Esophagus (tissue), 2 donors: ENCODE measurements around the gene CCL13. TPM values are rescaled to one million over a fixed set of nuclear protein-coding genes. Genes with fewer than 3 reads are reported as not detected.

Experiments
- H3K27ac ChIP-seq, 2 donors: one replicate each; pipeline ENCODE4 v1.5.1; 2013; ENCODE audit warnings: low read depth in 2 of 2, mild to moderate bottlenecking in 2 of 2, inconsistent platforms in 1 of 2, low read length in 1 of 2, moderate library complexity in 1 of 2
- H3K27me3 ChIP-seq, 2 donors: one replicate each; pipeline ENCODE4 v1.6.1; 2013; ENCODE audit warnings: low read length in 2 of 2, control low read depth in 1 of 2, mild to moderate bottlenecking in 1 of 2; ENCODE audit not compliant: insufficient read depth in 2 of 2, control insufficient read depth in 1 of 2
- H3K36me3 ChIP-seq, 2 donors: one replicate each; pipeline ENCODE4 v1.6.1; 2013; ENCODE audit warnings: low read length in 1 of 2; ENCODE audit not compliant: control insufficient read depth in 2 of 2, insufficient read depth in 2 of 2
- H3K4me1 ChIP-seq, 2 donors: one replicate each; pipeline ENCODE4 v1.6.1; 2013; ENCODE audit warnings: low read length in 1 of 2; ENCODE audit not compliant: control insufficient read depth in 2 of 2, insufficient read depth in 2 of 2
- H3K4me3 ChIP-seq, 2 donors: one replicate each; pipeline ENCODE4 v1.5.1; 2013; ENCODE audit warnings: low read length in 2 of 2, mild to moderate bottlenecking in 2 of 2, low read depth in 1 of 2, moderate library complexity in 1 of 2
- H3K9me3 ChIP-seq, 2 donors: one replicate each; pipeline ENCODE4 v1.6.1; 2013; ENCODE audit warnings: mild to moderate bottlenecking in 2 of 2, low read depth in 1 of 2, low read length in 1 of 2, moderate library complexity in 1 of 2; ENCODE audit not compliant: control insufficient read depth in 2 of 2, insufficient read depth in 1 of 2
- WGBS, 2 donors: extraction: QIAGEN DNeasy Blood & Tissue Kit; methylation state at CpG; one replicate each; pipeline ENCODE4 v1.1.7; 2013; 5-methylcytosine and 5-hydroxymethylcytosine counted together
- polyA plus RNA-seq, 2 donors: library from polyadenylated mRNA; stranded (reverse); fragments of 200-250 nt; gene quantifications; one replicate each; pipeline ENCODE4 v1.2.3, GENCODE V29; 2013
- donor health status: healthy with polysubstance abuse.
- donor health status: Bipolar disorder and iron deficiency.

The CCL13 gene
- polyA plus RNA-seq = under 1 TPM; 0.24 to 0.53 TPM

DNA sequence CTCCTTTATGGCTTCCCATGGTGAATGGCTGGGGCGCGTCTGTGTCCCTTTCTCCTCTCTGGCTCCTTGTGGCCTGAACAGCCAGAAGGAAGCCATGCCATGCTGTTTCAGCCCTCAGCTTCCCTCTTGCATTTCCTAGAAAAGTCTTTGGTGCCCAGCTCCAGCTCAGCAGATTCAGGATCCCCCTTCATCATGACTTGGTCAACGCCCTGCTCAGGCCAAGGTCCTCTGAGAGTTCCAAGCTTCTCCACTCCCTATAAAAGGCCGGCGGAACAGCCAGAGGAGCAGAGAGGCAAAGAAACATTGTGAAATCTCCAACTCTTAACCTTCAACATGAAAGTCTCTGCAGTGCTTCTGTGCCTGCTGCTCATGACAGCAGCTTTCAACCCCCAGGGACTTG is at the start of gene CCL13:
Gene CCL13 (plus strand): TSS at position 287 of the 400 bp plus-strand sequence. CDS start 47 bp downstream, at position 334.
- WGBS, 2 donors = 90 to 92% methylated on average over 5 of the region's 5 CpGs
- H3K27me3 ChIP-seq = no peaks in the 10 kb centered on the region
- no peaks in the 10 kb centered on the region for H3K9me3 ChIP-seq
- H3K4me3 ChIP-seq = no peak within 1 kb of the TSS
- no peaks in the 10 kb centered on the region for H3K4me1 ChIP-seq
- no peaks in the 10 kb centered on the region for H3K36me3 ChIP-seq
- no peak within 1 kb of the TSS for H3K27ac ChIP-seq

DNA sequence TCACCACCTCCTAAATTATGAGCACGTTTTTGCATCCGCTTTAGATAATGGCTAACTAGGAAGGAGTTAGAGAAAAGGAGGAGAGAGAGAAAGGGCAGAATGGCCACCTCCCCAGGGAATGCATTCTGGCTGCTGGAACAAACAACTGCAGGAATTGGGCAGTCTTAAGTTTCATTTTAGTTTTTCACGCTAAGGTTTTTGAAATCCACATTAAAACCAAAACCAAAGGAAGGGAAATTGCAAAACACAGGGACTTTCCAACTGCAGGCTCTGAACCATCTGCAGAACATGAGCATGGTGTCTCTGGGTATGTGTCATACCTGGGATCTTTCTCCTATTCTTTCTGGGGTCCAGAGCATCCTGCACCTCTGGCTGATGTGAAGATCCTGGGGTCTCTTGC is 49.2 kb upstream of the CCL13 start:
- H3K9me3 ChIP-seq = no peaks in the 10 kb centered on the region
- H3K4me1 ChIP-seq = no peaks in the 10 kb centered on the region
- WGBS, 2 donors = 43 to 47% methylated on average over 3 of the region's 3 CpGs
- H3K27me3 ChIP-seq = no peaks in the 10 kb centered on the region
- H3K36me3 ChIP-seq = no peaks in the 10 kb centered on the region
- no peak overlapping the region for H3K4me3 ChIP-seq
- no peak overlapping the region for H3K27ac ChIP-seq

DNA sequence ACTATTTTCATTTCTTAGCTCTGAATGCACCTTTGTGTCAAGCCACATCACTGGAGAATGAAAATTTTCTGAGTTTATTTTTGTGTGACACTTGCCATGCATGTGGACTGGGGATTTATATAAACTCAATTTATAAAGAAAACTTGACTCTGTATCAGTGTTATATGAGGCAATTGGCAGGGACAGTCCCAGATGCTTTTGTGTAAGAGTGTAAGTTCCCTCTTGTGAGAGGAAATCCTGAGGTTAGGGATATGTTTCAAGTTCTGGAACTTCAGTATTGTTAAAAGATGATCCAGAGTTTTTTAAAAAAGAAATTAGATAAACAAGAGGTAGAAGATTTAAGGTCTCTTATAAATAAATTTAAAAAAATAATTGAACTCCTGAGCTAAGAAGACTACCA is 47.9 kb upstream of the CCL13 start:
- H3K36me3 ChIP-seq = no peaks in the 10 kb centered on the region
- H3K4me1 ChIP-seq = no peaks in the 10 kb centered on the region
- H3K9me3 ChIP-seq = no peaks in the 10 kb centered on the region
- no peak overlapping the region for H3K4me3 ChIP-seq
- H3K27me3 ChIP-seq = no peaks in the 10 kb centered on the region
- no peak overlapping the region for H3K27ac ChIP-seq

DNA sequence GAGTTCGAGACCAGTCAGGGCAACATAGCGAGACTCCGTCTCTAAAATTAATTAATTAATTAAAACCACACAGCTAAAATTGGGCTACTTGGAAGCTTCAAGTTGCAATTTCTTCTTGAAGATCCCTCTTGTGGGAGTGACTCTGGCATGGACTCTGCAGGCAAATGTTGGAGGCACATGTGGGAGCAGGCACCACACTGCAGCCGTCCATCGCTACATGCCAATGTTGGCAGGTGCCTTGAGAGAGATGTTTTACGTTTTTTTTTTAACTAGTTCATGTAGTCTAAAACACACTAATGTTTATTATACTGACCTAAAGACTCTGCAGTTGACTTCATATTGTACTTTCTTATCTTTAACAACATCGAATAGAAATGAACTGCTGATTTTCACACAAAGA is 45.0 kb upstream of the CCL13 start:
- 60 to 63% methylated on average over 7 of the region's 7 CpGs for WGBS, 2 donors
- no peaks in the 10 kb centered on the region for H3K9me3 ChIP-seq

DNA sequence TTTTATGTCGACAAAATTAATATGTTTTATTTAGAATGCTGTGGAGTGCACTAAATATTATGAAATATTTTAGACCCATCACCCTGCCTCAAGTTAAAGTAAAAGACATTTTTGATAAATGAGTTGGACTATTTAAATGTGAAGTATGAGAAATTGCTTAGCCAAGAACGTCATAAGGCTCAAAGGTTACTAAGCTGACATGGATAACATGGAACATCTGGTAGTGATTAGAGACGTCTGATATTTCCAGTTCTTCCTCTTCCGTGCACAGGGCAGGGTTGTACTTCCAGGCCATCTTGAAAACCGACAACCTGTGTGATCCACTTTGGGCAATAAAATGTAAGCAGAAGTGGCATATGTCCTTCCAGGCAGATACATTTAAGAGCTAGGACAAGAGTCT is 44.2 kb upstream of the CCL13 start:
- Histone ChIP-seq H3K4me3 (no peak overlapping the region), H3K27me3 (no peaks in the 10 kb centered on the region), H3K36me3 (no peaks in the 10 kb centered on the region), H3K27ac (peak overlapping the region; percentile 1 to 31), H3K9me3 (no peaks in the 10 kb centered on the region), H3K4me1 (no peaks in the 10 kb centered on the region)
- WGBS, 2 donors = 37 to 42% methylated on average over 5 of the region's 5 CpGs

More for the DNA sequence above, 45.0 kb upstream of the CCL13 start:
- Histone ChIP-seq H3K27ac (no peak overlapping the region), H3K4me3 (no peak overlapping the region), H3K36me3 (no peaks in the 10 kb centered on the region), H3K4me1 (no peaks in the 10 kb centered on the region), H3K27me3 (no peaks in the 10 kb centered on the region)

DNA sequence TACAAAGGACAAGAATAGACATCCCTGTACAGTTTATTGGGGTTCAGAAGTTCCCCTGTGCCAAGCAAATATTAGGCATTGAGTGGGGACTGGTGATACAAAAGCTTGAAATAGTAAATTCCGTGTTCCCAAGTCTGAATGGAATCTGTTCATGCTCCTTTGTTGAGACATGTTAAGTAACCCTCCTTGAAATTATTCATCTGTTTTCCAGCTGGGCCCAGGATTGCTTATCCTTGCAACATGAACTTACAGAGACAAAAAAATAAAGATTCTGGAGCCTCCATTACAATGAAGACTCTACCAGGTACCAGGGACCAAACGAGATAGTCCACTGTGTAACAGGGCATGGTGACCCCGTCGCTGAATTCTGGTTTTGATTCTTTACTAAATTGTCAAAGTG is 43.1 kb upstream of the CCL13 start:
- Histone ChIP-seq H3K4me3 (no peak overlapping the region), H3K4me1 (no peaks in the 10 kb centered on the region), H3K27ac (peak overlapping the region in 1 of 2 donors; percentile 19), H3K27me3 (no peaks in the 10 kb centered on the region), H3K36me3 (no peaks in the 10 kb centered on the region), H3K9me3 (no peaks in the 10 kb centered on the region)
- WGBS, 2 donors = 69 to 79% methylated on average over 4 of the region's 4 CpGs

DNA sequence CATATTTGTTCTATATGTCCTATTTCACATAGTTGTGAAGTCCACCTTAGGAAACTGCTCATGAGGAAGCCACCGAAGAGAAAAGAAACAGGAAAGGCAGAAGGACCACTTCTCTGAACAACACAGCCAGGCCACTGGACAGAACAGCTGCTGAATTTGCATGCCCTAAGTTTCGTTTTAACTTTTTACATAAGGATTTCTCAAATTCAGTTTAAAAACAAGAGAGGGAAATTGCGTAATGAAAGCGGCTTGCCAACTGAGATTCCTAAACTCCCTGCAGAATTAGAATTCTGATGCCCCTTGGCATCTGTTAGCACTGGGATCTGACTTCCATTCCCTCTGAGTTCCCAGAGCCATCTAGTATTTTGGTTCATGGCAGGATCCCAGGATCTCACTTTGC is 42.0 kb upstream of the CCL13 start:
- Histone ChIP-seq H3K36me3 (no peaks in the 10 kb centered on the region), H3K4me3 (no peak overlapping the region), H3K9me3 (no peaks in the 10 kb centered on the region), H3K4me1 (no peaks in the 10 kb centered on the region), H3K27me3 (no peaks in the 10 kb centered on the region), H3K27ac (peak overlapping the region in 1 of 2 donors; percentile 35)
- 32 to 49% methylated on average over 4 of the region's 4 CpGs for WGBS, 2 donors

DNA sequence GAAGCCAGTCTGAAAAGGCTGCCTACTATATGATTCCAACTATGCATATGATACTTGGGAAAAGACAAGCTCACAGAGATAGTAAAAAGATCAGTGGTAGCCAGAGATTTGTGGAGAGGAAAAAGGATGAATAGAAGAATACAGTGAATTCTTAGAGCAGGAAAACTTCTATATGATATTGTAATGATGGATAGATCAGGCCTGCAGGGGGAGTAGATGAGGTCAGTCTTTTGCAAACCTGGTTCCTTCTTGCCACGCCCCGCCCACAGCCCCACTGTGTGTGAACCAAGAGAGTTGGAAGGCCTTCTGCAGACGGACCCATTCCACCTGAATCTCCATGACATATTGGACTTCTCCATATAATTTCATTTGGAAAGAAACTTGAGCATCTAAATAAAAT is 37.8 kb upstream of the CCL13 start:
- WGBS, 2 donors = 76 to 83% methylated on average over 3 of the region's 3 CpGs
- H3K27ac ChIP-seq = no peak overlapping the region

DNA sequence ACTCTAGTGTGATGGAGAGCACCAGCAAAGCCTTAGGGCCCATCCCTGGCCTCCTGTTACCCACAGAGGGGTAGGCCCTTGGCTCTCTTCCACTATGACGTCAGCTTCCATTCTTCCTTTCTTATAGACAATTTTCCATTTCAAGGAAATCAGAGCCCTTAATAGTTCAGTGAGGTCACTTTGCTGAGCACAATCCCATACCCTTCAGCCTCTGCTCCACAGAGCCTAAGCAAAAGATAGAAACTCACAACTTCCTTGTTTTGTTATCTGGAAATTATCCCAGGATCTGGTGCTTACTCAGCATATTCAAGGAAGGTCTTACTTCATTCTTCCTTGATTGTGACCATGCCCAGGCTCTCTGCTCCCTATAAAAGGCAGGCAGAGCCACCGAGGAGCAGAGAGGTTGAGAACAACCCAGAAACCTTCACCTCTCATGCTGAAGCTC is 37.2 kb upstream of the CCL13 start, which contains the start of gene CCL8:
Gene CCL8 (plus strand): TSS at position 397 of the 445 bp plus-strand sequence. CDS start 67 bp downstream, outside the sequence.
- no peak within 1 kb of the TSS for H3K27ac ChIP-seq

More for the DNA sequence above, 37.8 kb upstream of the CCL13 start:
- Histone ChIP-seq H3K9me3 (no peaks in the 10 kb centered on the region), H3K4me3 (no peak overlapping the region), H3K36me3 (no peaks in the 10 kb centered on the region), H3K27me3 (no peaks in the 10 kb centered on the region), H3K4me1 (no peaks in the 10 kb centered on the region)

DNA sequence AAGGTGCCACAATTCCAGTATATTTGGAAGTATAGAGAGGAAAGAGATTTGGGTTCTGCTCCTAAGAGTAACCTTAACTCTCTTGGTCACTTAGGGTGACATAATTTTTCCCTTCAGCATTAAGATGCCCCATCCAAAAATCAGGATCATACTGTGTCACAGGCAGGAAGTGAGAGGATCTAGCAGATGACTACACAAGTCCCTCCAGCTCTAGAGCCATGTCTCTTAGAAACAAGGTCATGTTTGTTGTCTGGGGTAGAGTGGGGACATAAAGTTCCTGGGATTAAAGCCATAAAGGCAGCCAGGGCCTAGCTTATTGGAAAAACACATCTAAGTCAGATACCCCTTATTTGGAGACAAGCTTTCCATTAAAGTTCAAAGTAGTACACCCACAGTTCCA is 34.3 kb upstream of the CCL13 start:
- Histone ChIP-seq H3K27ac (no peak overlapping the region), H3K4me3 (no peak overlapping the region), H3K27me3 (no peaks in the 10 kb centered on the region), H3K4me1 (no peaks in the 10 kb centered on the region), H3K9me3 (no peaks in the 10 kb centered on the region), H3K36me3 (no peaks in the 10 kb centered on the region)

More for the DNA sequence above, 37.2 kb upstream of the CCL13 start, which contains the start of gene CCL8:
- Histone ChIP-seq H3K4me3 (no peak within 1 kb of the TSS), H3K36me3 (no peaks in the 10 kb centered on the region), H3K27me3 (no peaks in the 10 kb centered on the region), H3K9me3 (no peaks in the 10 kb centered on the region), H3K4me1 (no peaks in the 10 kb centered on the region)
- whole genome bisulfite sequencing, 2 donors = 35 to 37% methylated on average over 2 of the region's 2 CpGs
